HG03039 (cell line): Measurements from ENCODE around the gene LAMB2.
A peak's percentile ranks its signal among the peaks of the same experiment; 100 is the strongest.

ENCODE experiments used
- ATAC-seq: cut with Tn5 transposase; IDR thresholded peaks from one replicate; pipeline ENCODE4 v1.9.1; 2021; ENCODE audit warnings: mild to moderate bottlenecking, moderate library complexity; ENCODE audit not compliant: unreplicated experiment

LAMB2 gene

DNA sequence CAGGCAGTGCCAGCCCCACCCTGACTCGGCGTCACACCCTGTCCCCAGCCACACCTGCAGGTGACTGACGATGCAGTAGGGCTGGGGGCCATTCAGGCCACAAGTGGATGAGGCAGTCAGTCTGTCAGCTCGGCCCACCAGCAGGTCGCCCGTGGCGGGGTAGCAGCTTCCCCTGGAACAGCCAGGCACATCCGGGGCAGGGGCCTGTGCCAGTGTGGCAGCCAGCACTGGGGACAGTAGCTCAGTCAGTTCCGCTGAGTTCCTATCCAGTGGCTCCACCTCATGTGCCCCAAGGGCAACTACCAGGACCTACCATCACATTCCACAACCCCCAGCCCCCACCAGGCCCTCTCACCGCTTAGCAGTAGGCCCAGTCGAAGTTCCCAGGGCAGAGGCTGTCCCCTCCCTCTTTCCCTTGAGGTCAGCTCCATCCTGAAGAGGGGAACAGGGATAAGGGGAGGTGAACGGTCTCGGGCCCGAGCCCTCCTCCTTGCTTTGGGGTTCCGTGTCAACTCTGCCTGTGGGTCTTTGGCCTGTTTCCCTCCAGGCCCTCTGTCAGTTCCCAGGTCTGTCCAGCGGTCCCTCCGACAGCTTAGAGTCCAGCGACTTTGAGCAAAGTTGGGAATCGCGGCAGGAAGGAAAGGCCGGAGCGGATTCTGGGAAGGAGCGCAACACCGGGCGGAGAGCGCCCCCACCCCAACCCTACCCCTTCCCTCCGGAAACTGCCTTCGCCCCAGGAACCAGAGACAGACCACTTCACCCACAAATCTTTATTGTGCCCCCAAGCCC is at the start of gene LAMB2:
Gene LAMB2 (minus strand): TSS at position 614 of the 789 bp plus-strand sequence. CDS start 183 bp downstream, at position 431.
- no peak for ATAC-seq

- no peak for ATAC-seq
Measured at GRCh38 chr3:49181351-49181750, 48.5 kb upstream of the LAMB2 start.

GRCh38 chr3:49180116-49180515 is 47.3 kb upstream of the LAMB2 start:
- ATAC-seq = no peak

- ATAC-seq = no peak
Measured at GRCh38 chr3:49177073-49177472, 44.2 kb upstream of the LAMB2 start.

DNA sequence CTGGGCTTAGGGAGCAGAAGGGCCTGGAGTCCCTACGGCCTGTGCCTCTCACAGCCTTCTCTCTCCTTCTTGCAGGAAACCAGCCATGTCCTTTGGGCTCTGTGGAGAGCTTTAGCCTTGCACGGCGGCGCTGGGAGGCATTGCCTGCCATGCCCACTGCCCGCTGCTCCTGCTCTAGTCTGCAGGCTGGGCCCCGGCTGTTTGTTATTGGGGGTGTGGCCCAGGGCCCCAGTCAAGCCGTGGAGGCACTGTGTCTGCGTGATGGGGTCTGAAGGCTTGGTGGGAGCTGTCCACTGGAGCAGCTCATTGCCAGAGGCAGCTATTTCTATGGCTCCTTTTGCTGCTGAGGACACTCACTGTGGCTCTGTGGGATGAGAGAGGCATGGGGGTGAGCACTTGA is 42.7 kb upstream of the LAMB2 start:
- no peak for ATAC-seq

DNA sequence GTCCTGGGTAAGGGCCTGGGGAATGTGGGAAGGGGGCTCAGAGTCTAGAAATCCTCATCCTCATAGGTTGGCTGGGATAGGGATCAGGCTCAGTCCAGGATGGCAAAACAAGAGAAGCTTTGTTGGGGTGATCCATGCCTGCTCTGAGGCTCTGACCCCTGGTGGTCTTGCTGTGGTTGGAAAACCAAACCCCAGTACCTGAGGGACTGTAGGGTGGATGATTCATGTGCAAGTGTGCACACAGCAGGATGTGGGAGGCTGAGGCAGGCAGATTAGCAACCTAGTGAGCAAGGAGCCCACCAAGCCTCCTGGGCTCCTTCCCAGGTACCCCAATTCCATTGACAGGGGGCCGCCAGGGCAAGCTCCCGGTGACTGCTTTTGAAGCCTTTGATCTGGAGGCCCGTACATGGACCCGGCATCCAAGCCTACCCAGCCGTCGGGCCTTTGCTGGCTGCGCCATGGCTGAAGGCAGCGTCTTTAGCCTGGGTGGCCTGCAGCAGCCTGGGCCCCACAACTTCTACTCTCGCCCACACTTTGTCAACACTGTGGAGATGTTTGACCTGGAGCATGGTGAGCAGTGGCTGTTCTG is 41.6 kb upstream of the LAMB2 start:
- ATAC-seq = no peak

GRCh38 chr3:49173792-49174170 is 40.9 kb upstream of the LAMB2 start:
- no peak for ATAC-seq

DNA sequence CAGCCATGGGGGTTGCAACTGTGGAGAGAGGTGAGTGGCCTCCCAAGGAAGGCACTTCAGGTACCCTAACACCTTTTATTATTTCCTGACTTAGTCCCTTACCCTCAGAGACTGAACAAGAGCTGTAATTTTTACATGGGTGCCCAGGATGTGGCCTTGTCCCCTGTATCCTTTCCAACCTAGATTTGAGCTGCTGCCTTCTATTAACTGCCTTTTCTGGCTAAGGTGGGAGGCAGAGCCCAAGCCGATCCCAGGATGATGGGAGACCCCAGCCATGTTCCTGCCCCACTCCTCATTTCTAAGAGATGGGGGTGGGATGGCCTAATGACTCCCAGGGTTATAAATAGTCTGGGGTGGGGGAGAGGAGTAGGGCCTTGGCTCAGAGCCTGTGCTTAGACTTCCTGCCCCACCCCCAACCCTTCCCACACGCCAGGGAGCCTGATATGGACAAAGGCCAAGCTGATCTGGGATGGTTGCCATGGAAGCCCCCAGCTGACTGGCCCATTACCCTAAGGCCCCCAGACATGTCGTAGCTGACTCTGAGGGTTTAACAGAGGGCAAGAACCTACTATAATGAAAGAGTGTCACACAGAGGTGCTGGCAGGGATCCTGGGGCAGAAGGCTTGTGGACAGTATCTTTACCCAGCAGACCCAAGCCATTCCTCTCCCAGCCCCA is 40.4 kb upstream of the LAMB2 start:
- ATAC-seq = no peak

- no peak for ATAC-seq
Measured at GRCh38 chr3:49172551-49173041, 39.7 kb upstream of the LAMB2 start.

- ATAC-seq = no peak
Measured at GRCh38 chr3:49171775-49172500, 39.1 kb upstream of the LAMB2 start.

DNA sequence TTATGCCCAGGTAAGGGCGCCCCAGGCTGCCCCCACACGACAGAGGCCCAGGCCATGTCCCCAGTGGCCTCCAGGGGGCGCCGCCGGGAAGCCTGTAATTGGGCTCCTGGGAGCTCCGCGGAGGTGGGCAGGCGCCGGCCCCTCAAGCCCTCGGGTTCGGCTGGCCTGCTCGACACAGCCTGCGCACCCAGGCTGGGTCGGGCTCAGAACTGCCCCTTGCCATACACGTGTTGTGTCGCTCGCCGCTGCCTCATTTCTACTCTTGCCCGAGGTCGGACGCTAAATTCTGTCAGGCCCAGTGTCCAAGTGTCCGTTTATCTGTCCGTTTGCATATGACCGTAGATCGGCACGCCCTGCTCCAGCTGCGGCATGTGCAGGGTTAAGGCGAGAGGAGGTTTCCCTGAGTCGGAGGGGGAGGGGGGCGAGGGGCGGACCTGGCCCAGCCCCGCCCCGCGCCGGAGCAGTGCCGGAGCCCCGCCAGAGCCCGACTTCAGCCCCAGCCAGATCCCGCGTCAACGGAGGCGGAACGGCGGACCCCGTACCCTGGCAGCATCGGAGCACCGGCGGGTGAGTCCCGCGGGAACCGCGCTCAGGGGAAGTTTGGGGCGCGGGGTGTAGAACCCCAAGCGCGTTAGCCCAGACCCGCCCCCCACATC is 38.4 kb upstream of the LAMB2 start, which contains the start of gene KLHDC8B:
Gene KLHDC8B (plus strand): TSS at position 480 of the 656 bp plus-strand sequence. CDS start 1,172 bp downstream, outside the sequence.
- peak; percentile 42 for ATAC-seq

- ATAC-seq = no peak
Measured at GRCh38 chr3:49170744-49171118, 37.9 kb upstream of the LAMB2 start.

GRCh38 chr3:49166752-49167556 is 34.1 kb upstream of the LAMB2 start:
- no peak for ATAC-seq

GRCh38 chr3:49165771-49166751 is 33.2 kb upstream of the LAMB2 start, which contains the start of gene CCDC71:
Gene CCDC71 (minus strand): TSS chr3:49166331. CDS start chr3:49164208, 2,123 bp downstream.
- ATAC-seq = no peak

GRCh38 chr3:49164983-49165720 is 32.3 kb upstream of the LAMB2 start:
- no peak for ATAC-seq

GRCh38 chr3:49163609-49164008 is 30.8 kb upstream of the LAMB2 start:
- no peak for ATAC-seq

- no peak for ATAC-seq
Measured at GRCh38 chr3:49162751-49163419, 30.0 kb upstream of the LAMB2 start.
